ENCODE data around the gene HNF4A. TPM values are rescaled to one million over a fixed set of nuclear protein-coding genes. Genes with fewer than 3 reads are reported as not detected.

The HNF4A gene
- total and polyA plus RNA-seq, 2 of the 13 experiments (the other 11 are each of a cell fraction or from before 2014, with no cell fraction given), result 80.9 to 169 TPM

- no peak for TF ChIP-seq RERE (CRISPR knock-in tag; IDR thresholded peaks at IDR 0.05; ENCODE audit: low read depth)
- TF ChIP-seq ZNF10 (CRISPR knock-in tag; IDR thresholded peaks at IDR 0.05; ENCODE audit: borderline replicate concordance, low read depth), result no peak
- TF ChIP-seq SMARCE1 (IDR thresholded peaks at IDR 0.05; ENCODE audit: borderline replicate concordance), result no peak
- no peak for TF ChIP-seq NFE2 (CRISPR knock-in tag; IDR thresholded peaks at IDR 0.05)
- no peak for TF ChIP-seq TCF7L2 (IDR thresholded peaks at IDR 0.05; ENCODE audit: low read depth, low read length)
- peak; percentile 99 for TF ChIP-seq ZNF687 (CRISPR knock-in tag; IDR thresholded peaks at IDR 0.05)
- peak; percentile 63 for TF ChIP-seq ARID5B (CRISPR knock-in tag; IDR thresholded peaks at IDR 0.05)
- TF ChIP-seq ZNF280D (CRISPR knock-in tag; IDR thresholded peaks at IDR 0.05), result peak; percentile 83; the same call in 1 of the 2 replicates
- TF ChIP-seq ZNF792 (CRISPR knock-in tag; IDR thresholded peaks at IDR 0.05), result 0 out of 2 replicates have a peak, but pooled peaks have one; percentile 5
- TF ChIP-seq ZNF746 (CRISPR knock-in tag; IDR thresholded peaks at IDR 0.05), result no peak; the same call in 1 of the 2 replicates
Measured at GRCh38 chr20:44402391-44403193, 47.1 kb downstream of the HNF4A start (continued).
